PC-3 (cell line): ENCODE data around the gene MIB1. TPM values are rescaled to one million over a fixed set of nuclear protein-coding genes. Genes with fewer than 3 reads are reported as not detected.

Experiments
- ATAC-seq: fragments of 200-7000 bp; cut with Tn5 transposase; 2 replicates; pipeline ENCODE4 v1.9.1; 2020; ENCODE audit warnings: mild to moderate bottlenecking, moderate library complexity
- BruUV-seq: library from RNA; stranded (reverse); fragments of 400-500 nt; replicated peaks from 2 replicates; lab custom pipeline; 2021; lab: Mats Ljungman, UMichigan
- CTCF ChIA-PET: fragments of 300-600 bp; sonication (Branson Sonifier 250); formaldehyde crosslinking; loops from one replicate; lab custom pipeline; 2022; ENCODE audit warnings: antibody characterized with exemption; lab: Charles Lee
- POLR2A ChIA-PET: fragments of 300-600 bp; sonication (Branson Sonifier 250); formaldehyde crosslinking; loops from one replicate; lab custom pipeline; 2022; ENCODE audit warnings: antibody characterized with exemption; ENCODE audit not compliant: unreplicated experiment; lab: Charles Lee
- DNase-seq: peaks from one replicate; pipeline ENCODE4 v3.0.0-alpha.2; 2015
- H2AFZ ChIP-seq: fragments of 300-600 bp; sonication (generic); 2 replicates; pipeline ENCODE4 v1.6.0; 2016; ENCODE audit warnings: antibody characterized with exemption, low read length
- H3F3A ChIP-seq: fragments of 300-600 bp; sonication (generic); one replicate; pipeline ENCODE4 v1.6.0; 2017; ENCODE audit warnings: antibody characterized with exemption, low read length, control low read depth, mild to moderate bottlenecking; ENCODE audit not compliant: unreplicated experiment
- H3K27ac ChIP-seq: fragments of 300-600 bp; sonication (generic); 2 replicates; pipeline ENCODE4 v1.5.1; 2016; ENCODE audit warnings: mild to moderate bottlenecking, low read length
- H3K27me3 ChIP-seq: fragments of 300-600 bp; sonication (generic); 2 replicates; pipeline ENCODE4 v1.6.1; 2016; ENCODE audit warnings: low read length, mixed read lengths
- H3K36me3 ChIP-seq: fragments of 300-600 bp; sonication (generic); 2 replicates; pipeline ENCODE4 v1.6.1; 2016; ENCODE audit warnings: low read depth, mixed run types, low read length, mixed read lengths
- H3K4me1 ChIP-seq: fragments of 300-600 bp; sonication (generic); 2 replicates; pipeline ENCODE4 v1.5.1; 2016; ENCODE audit warnings: low read length; ENCODE audit not compliant: insufficient read depth
- H3K4me2 ChIP-seq: fragments of 300-600 bp; sonication (generic); 2 replicates; pipeline ENCODE4 v1.6.0; 2016; ENCODE audit warnings: low read length
- H3K4me3 ChIP-seq: fragments of 300-600 bp; sonication (generic); 2 replicates; pipeline ENCODE4 v1.5.1; 2016; ENCODE audit warnings: mild to moderate bottlenecking, low read length, mixed read lengths
- H3K79me2 ChIP-seq: fragments of 300-600 bp; sonication (generic); 2 replicates; pipeline ENCODE4 v1.6.1; 2017; ENCODE audit warnings: low read length, mixed read lengths
- H3K9ac ChIP-seq: fragments of 300-600 bp; sonication (generic); 2 replicates; pipeline ENCODE4 v1.6.0; 2016; ENCODE audit warnings: mild to moderate bottlenecking, low read length
- H3K9me2 ChIP-seq: fragments of 300-600 bp; sonication (generic); replicated peaks from 2 replicates; pipeline ENCODE4 v1.6.1; 2016; ENCODE audit warnings: mixed run types, low read length, mixed read lengths
- H3K9me3 ChIP-seq: fragments of 300-600 bp; sonication (generic); 2 replicates; pipeline ENCODE4 v1.6.1; 2016; ENCODE audit warnings: low read length, mixed read lengths
- H4K20me1 ChIP-seq: fragments of 300-600 bp; sonication (generic); 2 replicates; pipeline ENCODE4 v1.6.1; 2016; ENCODE audit warnings: low read length, mixed read lengths
- CTCF ChIP-seq: fragments of 300-600 bp; sonication (generic); conservative IDR thresholded peaks from 2 replicates; pipeline ENCODE4 v1.5.1; 2017; ENCODE audit warnings: antibody characterized with exemption, low read depth, mild to moderate bottlenecking, low read length
- EZH2 ChIP-seq: fragments of 300-600 bp; sonication (generic); IDR thresholded peaks from one replicate; pipeline ENCODE4 v1.6.1; 2017; ENCODE audit warnings: antibody characterized with exemption, mild to moderate bottlenecking, low read length; ENCODE audit not compliant: unreplicated experiment
- EZH2phosphoT487 ChIP-seq: fragments of 300-600 bp; sonication (generic); IDR thresholded peaks from 2 replicates; pipeline ENCODE4 v1.6.1; 2018; ENCODE audit warnings: mild to moderate bottlenecking, antibody characterized with exemption, low read length, borderline replicate concordance
- intact Hi-C: fragments of 100-400 bp; cut with micrococcal nuclease; formaldehyde crosslinking; loops from 2 replicates; pipeline ENCODE4 v1.9.0; 2023
- total RNA-seq: library from RNA; depleted of rRNA; stranded (reverse); fragments of >200 nt; gene quantifications from 2 replicates; pipeline ENCODE4 v1.2.3, GENCODE V29; 2014

Gene MIB1
- total RNA-seq, 1 experiment from 2014 or later, result 25.1 TPM

GRCh38 chr18:21912339-21913239, 172.0 kb downstream of the MIB1 start:
- ChIA-PET CTCF (no interaction called here), POLR2A (no interaction called here)
- intact Hi-C loops, result loop anchor here (5.0 to 10.0 kb wide), 2 partner anchors 255 to 462 kb away; partner anchors contain the start of gene GATA6
- Histone ChIP-seq H3K27me3 (no peaks in the 10 kb centered on the region), H3K9me2 (no peaks in the 10 kb centered on the region), H3K4me1 (no peaks in the 10 kb centered on the region), H3K9ac (no peak overlapping the region), H2AFZ (no peak overlapping the region), H3K4me3 (no peak overlapping the region), H3K27ac (no peak overlapping the region), H3K36me3 (no peaks in the 10 kb centered on the region), H4K20me1 (no peaks in the 10 kb centered on the region), H3K9me3 (no peaks in the 10 kb centered on the region), H3K4me2 (no peak overlapping the region), H3K79me2 (no peaks in the 10 kb centered on the region), H3F3A (no peaks in the 10 kb centered on the region)
- DNase-seq (peak; percentile 11), ATAC-seq (no peak; the same call in 1 of the 2 replicates)
- peak; percentile 28; the same call in 1 of the 2 replicates for TF ChIP-seq CTCF
- TF ChIP-seq EZH2phosphoT487, result no peak
- BruUV-seq, result no TSS peak

- no peaks in the 10 kb centered on the region for H3K9me3 ChIP-seq
- H3F3A ChIP-seq, result no peaks in the 10 kb centered on the region
- TF ChIP-seq CTCF (peak; percentile 87), EZH2phosphoT487 (no peak), EZH2 (no peak)
- BruUV-seq, result no TSS peak
- no peaks in the 10 kb centered on the region for H3K9me2 ChIP-seq
- no peak overlapping the region for H3K27ac ChIP-seq
- H3K79me2 ChIP-seq, result no peaks in the 10 kb centered on the region
- peak; percentile 67 for DNase-seq
- H3K4me3 ChIP-seq, result no peak overlapping the region
- no peaks in the 10 kb centered on the region for H3K4me1 ChIP-seq
- ATAC-seq, result peak; percentile 67
- ChIA-PET POLR2A (no interaction called here), CTCF (no interaction called here)
- H4K20me1 ChIP-seq, result no peaks in the 10 kb centered on the region
- no peak overlapping the region for H3K4me2 ChIP-seq
- H3K27me3 ChIP-seq, result no peaks in the 10 kb centered on the region
- no peak overlapping the region for H2AFZ ChIP-seq
- H3K36me3 ChIP-seq, result no peaks in the 10 kb centered on the region
- H3K9ac ChIP-seq, result no peak overlapping the region
- intact Hi-C loops, result loop anchor here (1.0 to 10.0 kb wide), 5 partner anchors 41 to 648 kb away; partner anchors contain the start of gene GATA6
Observed at GRCh38 chr18:21914739-21915319, 174.2 kb downstream of the MIB1 start.
